ENCODE results near the gene KIAA0319L. TPM values are rescaled to one million over a fixed set of nuclear protein-coding genes. Genes with fewer than 3 reads are reported as not detected.
A peak's percentile ranks its signal among the peaks of the same experiment; 100 is the strongest.

The KIAA0319L gene
- total RNA-seq, 2 donors from 2014 or later = 109 to 124 TPM

DNA sequence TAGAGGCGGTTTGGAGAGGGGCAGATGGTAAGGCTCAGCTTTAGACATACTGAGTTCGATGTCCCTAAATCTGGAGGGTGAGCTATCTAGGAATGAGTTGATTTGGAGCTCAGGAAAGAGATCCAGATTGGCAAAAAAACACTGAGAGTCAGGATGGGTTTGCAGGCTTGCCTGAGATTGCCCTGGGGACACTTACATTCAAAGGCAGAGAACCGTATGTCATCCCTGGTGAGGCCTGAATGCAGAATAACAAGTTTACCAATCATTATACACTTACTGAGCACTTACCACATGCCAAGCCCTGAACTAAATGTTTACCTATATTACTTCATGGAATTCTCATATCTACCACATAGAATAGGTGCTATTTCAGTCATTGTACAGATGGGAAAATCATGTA, 43.4 kb upstream of the KIAA0319L start:
- no peak for TF ChIP-seq POLR2AphosphoS5 (IDR thresholded peaks at IDR 0.05)
- TF ChIP-seq, protein P1, sequence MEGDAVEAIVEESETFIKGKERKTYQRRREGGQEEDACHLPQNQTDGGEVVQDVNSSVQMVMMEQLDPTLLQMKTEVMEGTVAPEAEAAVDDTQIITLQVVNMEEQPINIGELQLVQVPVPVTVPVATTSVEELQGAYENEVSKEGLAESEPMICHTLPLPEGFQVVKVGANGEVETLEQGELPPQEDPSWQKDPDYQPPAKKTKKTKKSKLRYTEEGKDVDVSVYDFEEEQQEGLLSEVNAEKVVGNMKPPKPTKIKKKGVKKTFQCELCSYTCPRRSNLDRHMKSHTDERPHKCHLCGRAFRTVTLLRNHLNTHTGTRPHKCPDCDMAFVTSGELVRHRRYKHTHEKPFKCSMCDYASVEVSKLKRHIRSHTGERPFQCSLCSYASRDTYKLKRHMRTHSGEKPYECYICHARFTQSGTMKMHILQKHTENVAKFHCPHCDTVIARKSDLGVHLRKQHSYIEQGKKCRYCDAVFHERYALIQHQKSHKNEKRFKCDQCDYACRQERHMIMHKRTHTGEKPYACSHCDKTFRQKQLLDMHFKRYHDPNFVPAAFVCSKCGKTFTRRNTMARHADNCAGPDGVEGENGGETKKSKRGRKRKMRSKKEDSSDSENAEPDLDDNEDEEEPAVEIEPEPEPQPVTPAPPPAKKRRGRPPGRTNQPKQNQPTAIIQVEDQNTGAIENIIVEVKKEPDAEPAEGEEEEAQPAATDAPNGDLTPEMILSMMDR (IDR thresholded peaks at IDR 0.05) = no peak
- TF ChIP-seq POLR2A (IDR thresholded peaks at IDR 0.05) = no peak
- Histone ChIP-seq H3K27me3 (replicated peaks; ENCODE audit: insufficient read depth) (no peaks in the 10 kb centered on the region), H3K27ac (no peak overlapping the region), H3K4me3 (no peak overlapping the region), H3K9me3 (no peaks in the 10 kb centered on the region), H3K36me3 (no peaks in the 10 kb centered on the region), H3K4me1 (replicated peaks) (no peaks in the 10 kb centered on the region)
- intact Hi-C loops (cut with DNase I) = no loop called here
- DNase-seq (ENCODE audit: low spot score) = no peak
- WGBS = 82% methylated on average over 3 of the region's 3 CpGs

DNA sequence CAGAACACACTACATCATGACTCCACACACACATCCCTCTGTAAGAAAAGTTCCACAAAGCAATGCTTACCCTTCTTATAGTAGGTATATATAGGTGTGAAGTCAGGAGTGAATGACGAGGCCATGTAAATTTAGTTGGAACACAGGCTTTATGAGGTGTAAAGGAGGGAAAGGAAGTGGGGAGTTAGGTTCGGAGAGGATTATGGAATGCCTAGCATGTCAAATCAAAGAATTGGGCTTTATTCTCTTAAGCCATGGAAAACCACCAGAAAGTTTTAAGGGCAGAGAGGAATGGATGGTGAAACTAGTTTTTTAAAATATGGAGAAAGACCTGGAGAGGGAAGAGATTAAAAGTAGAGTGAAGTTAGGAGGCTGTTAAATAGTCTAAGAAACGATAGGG, 42.2 kb upstream of the KIAA0319L start:
- no peak overlapping the region for H3K4me3 ChIP-seq
- no peaks in the 10 kb centered on the region for H3K36me3 ChIP-seq
- WGBS = 73% methylated on average over 3 of the region's 3 CpGs
- H3K27me3 ChIP-seq (replicated peaks; ENCODE audit: insufficient read depth) = no peaks in the 10 kb centered on the region
- intact Hi-C loops (cut with DNase I) = no loop called here
- TF ChIP-seq POLR2A (IDR thresholded peaks at IDR 0.05) = no peak
- TF ChIP-seq, protein P1 (IDR thresholded peaks at IDR 0.05) = no peak
- TF ChIP-seq POLR2AphosphoS5 (IDR thresholded peaks at IDR 0.05) = no peak
- H3K9me3 ChIP-seq = no peaks in the 10 kb centered on the region
- no peaks in the 10 kb centered on the region for H3K4me1 ChIP-seq (replicated peaks)
- H3K27ac ChIP-seq = peak overlapping the region in 1 of 2 donors; percentile 19
- DNase-seq (ENCODE audit: low spot score) = no peak

DNA sequence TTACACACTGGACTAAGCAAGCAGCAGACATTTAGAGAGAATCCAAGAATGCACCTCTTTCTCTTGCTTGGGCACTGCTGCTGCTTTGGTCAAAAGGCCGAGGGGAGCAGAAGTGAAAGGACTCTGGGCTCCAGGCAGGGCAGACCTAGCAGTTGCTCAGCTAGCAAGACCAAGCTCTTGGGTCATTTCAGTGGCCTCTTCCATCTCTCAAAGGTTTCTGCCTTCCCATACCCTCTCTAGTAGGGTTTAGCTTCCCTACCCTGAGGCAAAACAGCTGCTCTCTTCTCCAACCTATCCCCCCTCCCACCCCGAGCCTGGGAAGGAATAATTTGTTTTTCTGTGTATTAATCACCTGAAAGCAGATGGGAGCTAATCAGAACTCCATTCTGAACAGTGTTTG, 41.7 kb upstream of the KIAA0319L start:
- intact Hi-C loops (cut with DNase I) = no loop called here
- H3K4me1 ChIP-seq (replicated peaks) = no peaks in the 10 kb centered on the region
- H3K4me3 ChIP-seq = no peak overlapping the region
- WGBS = 69% methylated on average over 2 of the region's 2 CpGs
- no peaks in the 10 kb centered on the region for H3K36me3 ChIP-seq
- H3K27me3 ChIP-seq (replicated peaks; ENCODE audit: insufficient read depth) = no peaks in the 10 kb centered on the region
- peak overlapping the region in 1 of 2 donors; percentile 19 for H3K27ac ChIP-seq
- TF ChIP-seq, protein P1 (IDR thresholded peaks at IDR 0.05) = no peak
- TF ChIP-seq POLR2A (IDR thresholded peaks at IDR 0.05) (no peak), POLR2AphosphoS5 (IDR thresholded peaks at IDR 0.05) (no peak)
- H3K9me3 ChIP-seq = no peaks in the 10 kb centered on the region
- no peak for DNase-seq (ENCODE audit: low spot score)

DNA sequence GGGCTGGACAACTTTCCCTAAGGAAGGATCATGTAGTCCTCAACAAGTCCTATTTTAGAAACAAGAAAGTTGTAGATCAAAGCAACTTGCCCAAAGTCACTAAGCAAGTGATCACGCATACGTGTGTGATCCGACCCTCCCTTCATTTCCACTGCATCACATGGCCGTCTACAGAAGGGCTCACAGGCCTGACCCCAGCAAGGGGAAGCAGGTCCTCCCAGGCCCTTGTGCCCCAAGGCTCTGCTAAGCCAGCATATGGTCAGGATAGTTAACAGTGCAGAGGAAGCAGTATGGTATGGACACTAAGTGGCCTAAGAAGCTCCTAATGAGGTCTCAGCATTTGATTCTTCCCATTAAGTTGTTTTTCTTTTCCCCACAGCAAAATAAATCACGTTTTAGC, 40.7 kb upstream of the KIAA0319L start:
- Histone ChIP-seq H3K36me3 (no peaks in the 10 kb centered on the region), H3K4me3 (no peak overlapping the region), H3K9me3 (no peaks in the 10 kb centered on the region), H3K4me1 (replicated peaks) (no peaks in the 10 kb centered on the region), H3K27ac (no peak overlapping the region), H3K27me3 (replicated peaks; ENCODE audit: insufficient read depth) (no peaks in the 10 kb centered on the region)
- intact Hi-C loops (cut with DNase I) = no loop called here
- TF ChIP-seq POLR2AphosphoS5 (IDR thresholded peaks at IDR 0.05) = no peak
- TF ChIP-seq, protein P1 (IDR thresholded peaks at IDR 0.05) = no peak
- no peak for TF ChIP-seq POLR2A (IDR thresholded peaks at IDR 0.05)
- no peak for DNase-seq (ENCODE audit: low spot score)
- WGBS = 87% methylated on average over 5 of the region's 5 CpGs

DNA sequence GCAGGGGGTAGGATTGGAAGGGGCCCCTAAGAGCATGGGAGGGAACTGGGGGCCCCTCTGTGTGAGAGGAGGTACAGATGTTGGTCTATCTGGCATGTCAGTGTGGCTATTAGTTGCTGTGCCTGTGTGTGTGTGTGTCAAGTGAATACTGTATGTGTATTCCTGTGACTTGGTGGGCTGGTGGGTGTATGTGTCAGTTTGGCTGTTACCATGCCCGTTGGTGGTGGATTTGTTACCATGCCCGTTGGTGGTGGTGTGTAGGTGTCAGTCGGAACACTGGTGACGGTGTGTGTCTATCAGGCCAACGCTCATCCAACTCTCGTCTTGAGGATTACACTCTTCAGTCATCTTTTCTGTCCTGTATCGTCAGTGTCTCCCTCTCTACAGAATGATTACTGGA, 38.5 kb upstream of the KIAA0319L start:
- no peak for DNase-seq (ENCODE audit: low spot score)
- TF ChIP-seq POLR2AphosphoS5 (IDR thresholded peaks at IDR 0.05) = no peak
- TF ChIP-seq, protein P1 (IDR thresholded peaks at IDR 0.05) = no peak
- no peak for TF ChIP-seq POLR2A (IDR thresholded peaks at IDR 0.05)
- Histone ChIP-seq H3K27ac (no peak overlapping the region), H3K27me3 (replicated peaks; ENCODE audit: insufficient read depth) (no peaks in the 10 kb centered on the region), H3K36me3 (no peaks in the 10 kb centered on the region), H3K9me3 (no peaks in the 10 kb centered on the region), H3K4me3 (no peak overlapping the region), H3K4me1 (replicated peaks) (no peaks in the 10 kb centered on the region)
- intact Hi-C loops (cut with DNase I) = no loop called here
- whole genome bisulfite sequencing = 93% methylated on average over 7 of the region's 7 CpGs

All from prostate gland (tissue), 2 donors.